ENCODE data around the gene ZNF592. TPM values are rescaled to one million over a fixed set of nuclear protein-coding genes. Genes with fewer than 3 reads are reported as not detected.
A peak's percentile ranks its signal among the peaks of the same experiment; 100 is the strongest.

The ZNF592 gene
- total and polyA plus RNA-seq, 2 of the 13 experiments (the other 11 are each of a cell fraction or from before 2014, with no cell fraction given) = 8.2 to 9.8 TPM

GRCh38 chr15:84747416-84748273, 747 bp upstream of the ZNF592 start (continued):
- TF ChIP-seq CSRNP1 (CRISPR knock-in tag; IDR thresholded peaks at IDR 0.05) = peak; percentile 86; the same call in 1 of the 2 replicates
- TF ChIP-seq HIVEP1 (CRISPR knock-in tag; IDR thresholded peaks at IDR 0.05) = peak; percentile 61; the same call in 1 of the 2 replicates
- TF ChIP-seq MYNN (CRISPR knock-in tag; IDR thresholded peaks at IDR 0.05; ENCODE audit: low read depth) = no peak
- no peak for TF ChIP-seq ZNF597 (CRISPR knock-in tag; IDR thresholded peaks at IDR 0.05)
- no peak for TF ChIP-seq U2AF1 (optimal IDR thresholded peaks at IDR 0.05; ENCODE audit: low read depth, low read length)
- TF ChIP-seq GABPB1 (CRISPR knock-in tag; IDR thresholded peaks at IDR 0.05) = peak; percentile 71; the same call in 1 of the 2 replicates
- TF ChIP-seq CSRNP2 (CRISPR knock-in tag; conservative IDR thresholded peaks at IDR 0.05; ENCODE audit: low read depth) = no peak
- TF ChIP-seq SRF (IDR thresholded peaks at IDR 0.05; ENCODE audit: low read depth, low read length) = no peak
- TF ChIP-seq ZNF354B (CRISPR knock-in tag; IDR thresholded peaks at IDR 0.05) = no peak
- no peak for TF ChIP-seq ZBTB39 (CRISPR knock-in tag; IDR thresholded peaks at IDR 0.05)
- peak; percentile 81; the same call in 1 of the 2 replicates for TF ChIP-seq GLI4 (CRISPR knock-in tag; IDR thresholded peaks at IDR 0.05; ENCODE audit: borderline replicate concordance)
- no peak for TF ChIP-seq ZNF770 (CRISPR knock-in tag; IDR thresholded peaks at IDR 0.05)
- TF ChIP-seq DNMT3B (CRISPR knock-in tag; conservative IDR thresholded peaks at IDR 0.05) = no peak
- no peak for TF ChIP-seq NCOA5 (CRISPR knock-in tag; IDR thresholded peaks at IDR 0.05)
- no peak for TF ChIP-seq ZNF326 (CRISPR knock-in tag; IDR thresholded peaks at IDR 0.05; ENCODE audit: borderline replicate concordance)
- TF ChIP-seq ARHGAP35 (CRISPR knock-in tag; IDR thresholded peaks at IDR 0.05; ENCODE audit: borderline replicate concordance) = peak; percentile 41; the same call in 1 of the 2 replicates
- TF ChIP-seq RCOR2 (CRISPR knock-in tag; IDR thresholded peaks at IDR 0.05) = no peak
- no peak for TF ChIP-seq ATF7-NPFF (CRISPR knock-in tag; IDR thresholded peaks at IDR 0.05; ENCODE audit: low read depth)
- no peak for TF ChIP-seq SIX4 (CRISPR knock-in tag; IDR thresholded peaks at IDR 0.05)
- TF ChIP-seq RXRB (CRISPR knock-in tag; IDR thresholded peaks at IDR 0.05; ENCODE audit: borderline replicate concordance) = no peak
